HG03095 (cell line): Measurements from ENCODE around the gene ART4.

ENCODE experiments used
- ATAC-seq: cut with Tn5 transposase; IDR thresholded peaks from one replicate; pipeline ENCODE4 v1.9.1; 2021; ENCODE audit warnings: moderate library complexity; ENCODE audit not compliant: unreplicated experiment

ART4 gene

DNA sequence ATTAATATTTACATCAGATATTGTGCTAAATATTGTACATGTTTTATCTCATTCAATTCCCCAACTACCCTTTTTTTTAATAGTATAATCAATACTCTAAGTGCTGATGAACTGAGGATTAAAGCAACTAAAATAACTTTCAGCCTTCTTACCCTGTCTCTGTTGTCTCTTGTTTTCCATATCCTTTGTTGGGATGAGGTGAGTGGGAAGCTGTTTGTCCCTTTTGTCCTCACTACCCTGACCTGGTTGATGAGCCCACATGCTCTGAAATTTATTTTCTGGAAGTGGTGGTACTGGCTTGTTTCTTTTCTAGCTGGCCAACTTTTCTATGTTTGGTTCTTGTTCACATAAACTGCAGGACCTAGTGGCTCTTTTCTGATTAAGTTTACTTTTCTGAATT is 9.6 kb upstream of the ART4 start:
- ATAC-seq, result no peak

DNA sequence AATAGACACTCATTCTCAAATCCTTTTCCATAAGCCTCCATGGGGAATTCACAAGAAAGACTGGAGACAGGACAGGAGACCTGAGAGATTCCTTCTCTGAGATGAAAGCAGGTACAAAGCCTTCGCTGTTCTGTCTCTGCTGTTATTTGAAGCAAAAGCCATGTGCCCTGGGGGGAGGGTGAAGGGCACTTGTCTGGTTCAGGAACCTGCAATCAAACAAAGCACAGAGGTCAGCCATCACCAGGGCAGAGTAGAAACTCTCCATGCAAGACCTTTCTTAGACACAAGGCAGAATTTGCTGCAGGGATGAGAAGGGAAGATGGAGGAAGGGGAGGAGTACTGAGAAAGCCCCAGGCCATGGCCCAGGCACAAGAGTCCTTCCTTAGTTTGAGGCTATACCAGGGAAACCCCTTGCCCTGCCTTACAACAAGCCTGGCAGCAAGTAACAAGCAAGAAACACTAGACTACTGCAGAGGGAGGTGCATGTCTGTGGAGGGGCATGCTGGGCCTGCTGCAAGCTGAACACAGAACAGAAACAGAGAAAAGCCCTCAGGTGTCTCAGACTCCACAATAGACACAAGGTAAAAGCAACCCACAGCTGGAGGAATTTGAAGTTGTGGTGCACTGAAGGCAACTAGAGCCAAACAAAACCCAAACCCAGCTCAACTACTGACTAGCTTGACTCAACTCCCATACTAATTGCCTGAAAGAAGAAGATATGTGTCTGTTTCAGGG is 7.8 kb upstream of the ART4 start:
- peak; percentile 83 for ATAC-seq

DNA sequence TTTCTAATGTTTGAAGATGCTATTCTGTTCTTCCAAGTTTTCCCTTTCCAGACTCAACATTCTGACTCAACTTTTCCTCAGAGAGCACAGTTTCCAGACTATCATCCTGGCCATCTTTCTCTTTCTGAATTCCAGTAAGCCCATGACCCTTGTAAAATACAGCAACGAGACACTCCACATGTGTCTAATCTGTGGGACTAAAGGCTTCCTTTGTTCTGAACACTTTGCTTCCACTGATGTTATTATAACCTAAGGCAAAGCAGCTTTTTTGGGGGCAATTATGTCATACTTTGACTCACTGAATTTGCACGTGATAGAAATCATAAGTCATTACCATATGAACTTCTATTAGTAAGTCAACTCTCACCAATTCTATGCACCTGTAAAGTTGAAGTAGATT is 6.3 kb upstream of the ART4 start:
- no peak for ATAC-seq

GRCh38 chr12:14846876-14847580 is 3.7 kb upstream of the ART4 start:
- no peak for ATAC-seq

- no peak for ATAC-seq
Observed at GRCh38 chr12:14846042-14846587, 2.8 kb upstream of the ART4 start.

DNA sequence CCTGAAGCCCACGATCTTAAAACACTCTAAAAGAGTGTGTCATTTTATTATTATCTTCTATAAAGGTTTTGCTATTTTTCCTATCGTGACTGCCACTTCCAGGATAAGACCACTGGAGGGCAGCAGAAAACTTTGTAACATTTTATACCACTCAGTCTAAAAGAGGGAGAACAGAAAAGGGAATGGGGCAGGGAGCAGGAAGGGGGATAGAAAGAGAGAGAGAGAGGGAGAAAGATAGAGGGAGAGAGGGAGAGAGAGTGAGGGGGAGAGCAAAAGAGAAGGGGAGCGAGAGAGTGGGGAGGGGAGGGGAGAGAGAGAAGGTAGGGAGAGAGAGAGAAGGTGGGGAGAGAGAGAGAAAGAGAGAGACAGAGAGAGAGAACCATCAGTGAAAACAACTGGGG is 2.0 kb upstream of the ART4 start:
- no peak for ATAC-seq

DNA sequence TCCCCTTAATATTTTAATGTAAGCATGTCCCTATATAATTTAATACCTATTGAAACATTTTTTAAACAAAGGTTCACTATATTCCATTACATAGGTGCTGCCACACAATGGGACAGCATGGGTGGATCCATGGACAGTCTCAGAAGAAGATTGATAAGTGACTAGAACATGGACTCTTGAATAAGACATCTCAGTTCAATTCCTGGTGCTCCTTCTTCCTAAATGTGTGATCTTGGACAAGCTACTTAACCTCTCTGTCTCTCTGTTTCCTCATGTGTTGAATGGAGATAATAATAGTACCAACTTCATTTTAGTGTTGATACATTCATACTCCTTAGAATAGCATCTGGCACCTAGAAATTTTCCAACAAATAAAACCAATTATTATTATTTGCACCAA is 1.1 kb upstream of the ART4 start:
- ATAC-seq, result no peak

GRCh38 chr12:14842315-14842714 is 1.0 kb downstream of the ART4 start:
- no peak for ATAC-seq

- no peak for ATAC-seq
Observed at GRCh38 chr12:14841761-14842160, 1.6 kb downstream of the ART4 start.

DNA sequence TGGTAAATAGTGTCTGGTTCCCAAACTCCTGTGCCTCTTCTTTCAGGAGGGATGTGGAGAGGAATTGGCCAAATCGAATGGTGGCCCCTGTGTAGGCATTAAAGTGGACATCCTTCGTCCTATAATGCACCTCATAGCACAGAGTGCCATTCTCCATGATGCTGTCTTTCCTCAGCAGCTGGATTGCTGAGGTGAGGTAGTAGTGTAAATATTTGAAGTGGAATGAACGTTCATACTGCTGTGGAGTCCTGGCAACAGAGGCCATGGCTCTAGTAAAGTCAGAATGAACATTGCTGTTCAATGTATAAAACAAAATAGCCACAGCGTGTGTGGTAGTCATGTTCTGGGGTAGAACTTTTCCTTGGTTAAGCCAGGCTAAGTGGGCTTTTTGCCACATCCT is 2.7 kb downstream of the ART4 start:
- no peak for ATAC-seq

- ATAC-seq, result no peak
Observed at GRCh38 chr12:14839262-14839661, 4.1 kb downstream of the ART4 start.

- ATAC-seq, result no peak
Observed at GRCh38 chr12:14836336-14837210, 6.8 kb downstream of the ART4 start.

DNA sequence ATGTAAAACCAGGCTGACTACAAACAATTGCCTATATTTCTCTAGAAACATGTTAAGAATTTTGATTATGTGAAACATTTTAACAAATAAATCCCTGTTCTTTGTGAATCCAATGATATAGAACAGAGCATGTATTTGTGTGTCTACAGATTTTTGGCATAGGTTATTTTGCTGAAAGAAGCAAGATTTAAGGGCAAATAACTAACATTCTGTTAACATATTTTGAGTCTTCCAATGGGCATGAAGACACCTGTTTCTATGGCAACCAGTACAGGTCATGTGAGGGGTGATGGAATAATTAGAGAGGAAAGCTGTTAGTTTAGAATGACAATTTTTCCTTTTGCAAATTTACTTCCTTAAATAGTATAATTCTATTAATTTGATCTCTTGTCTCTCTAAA is 8.8 kb downstream of the ART4 start:
- ATAC-seq, result no peak

- ATAC-seq, result no peak
Observed at GRCh38 chr12:14833952-14834351, 9.4 kb downstream of the ART4 start.

DNA sequence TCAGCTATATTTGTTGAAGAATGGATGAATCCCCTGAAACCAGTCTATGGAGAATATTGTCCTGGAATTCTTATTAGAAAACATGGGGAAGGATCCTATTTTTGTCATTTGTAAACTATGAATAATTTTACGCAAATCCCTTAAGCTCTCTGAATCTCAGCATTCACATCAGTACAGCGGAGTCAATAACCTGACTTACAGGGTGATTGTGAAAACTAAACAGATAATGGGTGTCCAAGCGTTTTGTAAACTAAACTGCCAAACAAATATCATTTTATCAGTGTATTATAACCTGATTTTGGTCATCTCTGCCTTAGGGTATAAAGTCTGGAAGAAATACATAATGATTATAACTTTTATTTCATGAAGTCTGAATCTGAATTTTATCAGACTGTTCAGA is 10.0 kb downstream of the ART4 start:
- ATAC-seq, result no peak

- ATAC-seq, result peak; percentile 69
Observed at GRCh38 chr12:14828892-14829291, 14.4 kb downstream of the ART4 start.

DNA sequence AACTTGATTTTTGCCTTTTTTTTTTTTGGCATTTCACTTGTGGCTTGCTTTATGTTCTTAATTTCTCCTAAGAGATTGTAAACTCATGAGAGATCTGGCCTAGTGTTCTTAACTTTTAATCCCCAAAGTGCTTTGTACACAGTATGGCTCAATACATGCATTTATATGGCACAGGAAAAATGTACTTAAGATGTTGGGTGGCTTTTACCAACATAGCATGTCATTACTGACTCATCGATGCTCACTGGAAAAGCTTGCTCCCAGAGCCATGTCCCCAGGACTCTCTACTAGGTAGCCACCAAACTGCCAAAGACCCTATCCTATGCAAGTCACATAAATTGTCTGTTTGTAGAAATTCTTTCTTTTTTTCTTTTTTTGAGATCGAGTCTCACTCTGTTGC is 16.3 kb downstream of the ART4 start:
- no peak for ATAC-seq

GRCh38 chr12:14826491-14826890 is 16.8 kb downstream of the ART4 start:
- no peak for ATAC-seq

GRCh38 chr12:14825256-14825655 is 18.1 kb downstream of the ART4 start:
- no peak for ATAC-seq

DNA sequence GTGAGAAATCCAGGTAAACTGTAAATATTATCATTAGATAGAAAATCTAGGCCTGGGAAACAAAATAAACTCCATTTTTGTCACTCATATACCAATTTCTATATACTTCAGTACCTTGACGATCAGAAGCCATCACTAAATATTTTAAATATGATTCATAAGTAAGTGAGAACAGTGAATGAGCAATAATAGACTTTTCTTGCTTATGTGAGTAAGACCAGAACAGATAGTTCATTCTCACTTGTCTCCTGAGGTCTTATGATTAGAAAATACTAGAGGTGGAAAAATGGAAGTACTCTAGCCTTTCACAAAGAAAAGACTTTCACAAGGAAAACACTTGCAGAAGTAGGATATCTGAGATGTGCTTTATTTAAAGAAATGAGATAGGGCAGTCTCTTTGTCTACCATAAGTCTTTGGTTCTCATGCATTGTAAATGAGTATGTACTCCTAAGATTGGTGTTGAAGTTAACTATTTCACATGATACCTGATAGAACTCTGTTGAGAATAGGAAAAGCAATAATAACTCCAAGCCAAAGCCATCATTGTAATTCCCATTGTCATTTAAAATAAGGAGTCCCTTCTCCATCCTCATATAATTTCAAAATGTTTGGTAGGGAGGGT is 19.2 kb downstream of the ART4 start:
- no peak for ATAC-seq

DNA sequence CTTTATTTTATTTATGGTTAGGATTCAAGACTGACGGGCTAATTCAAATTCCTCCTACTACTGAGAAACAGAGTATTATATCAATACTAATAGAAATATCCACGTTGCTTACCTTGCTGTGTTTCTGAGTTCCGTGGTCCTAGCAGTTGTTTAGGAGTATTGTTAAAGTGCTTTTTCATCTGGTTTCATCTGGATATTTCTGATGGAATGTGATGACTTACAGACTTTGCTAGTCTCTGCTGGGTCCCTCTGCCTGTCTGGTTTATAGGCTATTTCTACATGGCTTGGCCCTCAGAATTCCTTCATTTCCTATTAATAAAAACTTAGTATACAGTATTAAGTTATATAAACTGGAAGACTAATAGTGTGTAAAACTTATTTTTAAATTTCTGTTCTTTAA is 29.3 kb downstream of the ART4 start, which contains the start of gene SMCO3:
Gene SMCO3, minus strand, starts transcription at position 169 of the 400 bp plus-strand sequence. CDS start 7,502 bp downstream, outside the sequence.
- no peak for ATAC-seq
